Neuronal stem cell (in vitro differentiated cells): ENCODE results near the gene CYP2W1.
A peak's percentile ranks its signal among the peaks of the same experiment; 100 is the strongest.

Experiments
- DNase-seq: peaks from one replicate; pipeline ENCODE4 v3.0.0-alpha.2; 2013; ENCODE audit warnings: low spot score
- H2AFZ ChIP-seq: one replicate; pipeline ENCODE4 v1.6.1; 2013; ENCODE audit warnings: mild to moderate bottlenecking, low read length, inconsistent platforms
- H2AK5ac ChIP-seq: 2 replicates; pipeline ENCODE4 v1.6.1; 2013; ENCODE audit warnings: low read depth, mild to moderate bottlenecking, inconsistent platforms, low read length, moderate library complexity, mixed read lengths
- H2BK120ac ChIP-seq: 2 replicates; pipeline ENCODE4 v1.6.1; 2013; ENCODE audit warnings: low read depth, mild to moderate bottlenecking, inconsistent platforms, low read length, moderate library complexity, mixed read lengths
- H2BK12ac ChIP-seq: one replicate; pipeline ENCODE4 v1.6.1; 2013; ENCODE audit warnings: low read length, inconsistent platforms
- H2BK15ac ChIP-seq: 2 replicates; pipeline ENCODE4 v1.6.1; 2013; ENCODE audit warnings: mild to moderate bottlenecking, low read length, inconsistent platforms, mixed read lengths
- H2BK5ac ChIP-seq: one replicate; pipeline ENCODE4 v1.6.1; 2013; ENCODE audit warnings: inconsistent platforms, mild to moderate bottlenecking, low read length, moderate library complexity
- H3K14ac ChIP-seq: one replicate; pipeline ENCODE4 v1.6.1; 2013; ENCODE audit warnings: low read length, inconsistent platforms
- H3K18ac ChIP-seq: 2 replicates; pipeline ENCODE4 v1.6.1; 2013; ENCODE audit warnings: low read length, inconsistent platforms
- H3K23ac ChIP-seq: 2 replicates; pipeline ENCODE4 v1.6.1; 2013; ENCODE audit warnings: low read depth, mild to moderate bottlenecking, mixed read lengths, low read length, inconsistent platforms; ENCODE audit not compliant: poor library complexity
- H3K27ac ChIP-seq: replicated peaks from 3 replicates; pipeline ENCODE4 v1.5.1; 2013; ENCODE audit warnings: low read length, inconsistent platforms
- H3K27me3 ChIP-seq, 3 experiments: 2 replicates each; pipeline ENCODE4 v1.6.1; 2013; ENCODE audit warnings: low read length in 3 of 3, mild to moderate bottlenecking in 2 of 3, inconsistent platforms in 1 of 3, low read depth in 1 of 3, mixed read lengths in 1 of 3, moderate library complexity in 1 of 3; ENCODE audit not compliant: control insufficient read depth in 3 of 3, insufficient read depth in 3 of 3
- H3K36me3 ChIP-seq, 2 donors: replicated peaks in 1 of 2; 2 replicates each; pipeline ENCODE4 v1.6.1; 2013; ENCODE audit warnings: low read length in 2 of 2; ENCODE audit not compliant: control insufficient read depth in 2 of 2, insufficient read depth in 2 of 2
- H3K4ac ChIP-seq: 2 replicates; pipeline ENCODE4 v1.6.1; 2013; ENCODE audit warnings: inconsistent platforms, mild to moderate bottlenecking, low read length, moderate library complexity
- H3K4me1 ChIP-seq, 2 donors: 1 replicate in 1 of 2; 2 replicates in 1 of 2; pipeline ENCODE4 v1.6.1; 2013; ENCODE audit warnings: low read length in 2 of 2, low read depth in 1 of 2; ENCODE audit not compliant: control insufficient read depth in 2 of 2, insufficient read depth in 1 of 2
- H3K4me2 ChIP-seq: one replicate; pipeline ENCODE4 v1.6.1; 2013; ENCODE audit warnings: mild to moderate bottlenecking, low read length, inconsistent platforms; ENCODE audit not compliant: insufficient read depth, poor library complexity, severe bottlenecking
- H3K4me3 ChIP-seq, 2 donors: 2 replicates each; pipeline ENCODE4 v1.5.1; 2013; ENCODE audit warnings: low read length in 2 of 2, mild to moderate bottlenecking in 2 of 2, inconsistent platforms in 1 of 2, moderate library complexity in 1 of 2
- H3K79me1 ChIP-seq: one replicate; pipeline ENCODE4 v1.6.1; 2013; ENCODE audit warnings: low read depth, mild to moderate bottlenecking, inconsistent platforms, low read length, moderate library complexity
- H3K9ac ChIP-seq: one replicate; pipeline ENCODE4 v1.6.1; 2013; ENCODE audit warnings: mild to moderate bottlenecking, low read depth, low read length, inconsistent platforms; ENCODE audit not compliant: poor library complexity
- H3K9me3 ChIP-seq, 2 donors: replicated peaks in 1 of 2; 2 replicates each; pipeline versions ENCODE3 to v1.6.1; 2013; ENCODE audit warnings: low read length in 2 of 2, mild to moderate bottlenecking in 2 of 2, inconsistent platforms in 1 of 2, low read depth in 1 of 2, mixed read lengths in 1 of 2, moderate library complexity in 1 of 2; ENCODE audit not compliant: control insufficient read depth in 2 of 2, insufficient read depth in 1 of 2
- H4K8ac ChIP-seq: one replicate; pipeline ENCODE4 v1.6.1; 2013; ENCODE audit warnings: low read depth, mild to moderate bottlenecking, inconsistent platforms, low read length, moderate library complexity
- H4K91ac ChIP-seq: one replicate; pipeline ENCODE4 v1.6.1; 2013; ENCODE audit warnings: low read length, low read depth, mild to moderate bottlenecking, inconsistent platforms; ENCODE audit not compliant: poor library complexity
- WGBS, 2 donors: extraction: QIAGEN DNeasy Blood & Tissue Kit; methylation state at CpG; one replicate each; pipeline ENCODE4 v1.1.7; 2013; ENCODE audit warnings: missing lambda C conversion rate in 2 of 2, mixed read lengths in 1 of 2; ENCODE audit not compliant: insufficient read length in 2 of 2, insufficient replicate concordance in 1 of 2; ENCODE audit errors: extremely low coverage in 2 of 2; 5-methylcytosine and 5-hydroxymethylcytosine counted together

The CYP2W1 gene

GRCh38 chr7:956031-956430 lies 26.9 kb upstream of the CYP2W1 start:
- Histone ChIP-seq H2BK15ac (no peak overlapping the region), H4K8ac (no peak overlapping the region)
- no peak for DNase-seq

GRCh38 chr7:957418-958220 lies 25.4 kb upstream of the CYP2W1 start:
- H2AK5ac ChIP-seq = peak overlapping the region; percentile 87
- peak overlapping the region; percentile 68 for H2AFZ ChIP-seq
- peak overlapping the region; percentile 72 for H3K18ac ChIP-seq
- H2BK15ac ChIP-seq = peak overlapping the region; percentile 27
- H4K8ac ChIP-seq = peak overlapping the region; percentile 76
- H3K27me3 ChIP-seq = peaks cover 15 to 26% (median 23%) of the 10 kb centered on the region in 3 experiments
- H3K4me1 ChIP-seq = peaks cover 0 to 10% of the 10 kb centered on the region in 2 donors
- no peak overlapping the region for H3K4me3 ChIP-seq
- no peak overlapping the region for H3K27ac ChIP-seq
- DNase-seq = no peak
- WGBS, 2 donors = no CpG with 5 or more reads among the region's 32 CpGs
- H2BK5ac ChIP-seq = peak overlapping the region; percentile 77
- no peak overlapping the region for H3K4ac ChIP-seq
- no peak overlapping the region for H3K23ac ChIP-seq
- H3K9ac ChIP-seq = no peak overlapping the region
- no peak overlapping the region for H2BK120ac ChIP-seq
- H4K91ac ChIP-seq = no peak overlapping the region
- no peaks in the 10 kb centered on the region for H3K36me3 ChIP-seq
- peaks cover 3% of the 10 kb centered on the region for H3K79me1 ChIP-seq
- H3K14ac ChIP-seq = no peak overlapping the region
- no peak overlapping the region for H3K4me2 ChIP-seq
- peaks cover 0 to 2% of the 10 kb centered on the region in 2 donors for H3K9me3 ChIP-seq
- no peak overlapping the region for H2BK12ac ChIP-seq

More at GRCh38 chr7:956031-956430, 26.9 kb upstream of the CYP2W1 start:
- no peak overlapping the region for H3K4me3 ChIP-seq
- H3K14ac ChIP-seq = no peak overlapping the region
- peaks cover 0 to 2% of the 10 kb centered on the region in 2 donors for H3K9me3 ChIP-seq
- no peak overlapping the region for H3K9ac ChIP-seq
- no peaks in the 10 kb centered on the region for H3K36me3 ChIP-seq
- no peak overlapping the region for H2AK5ac ChIP-seq
- H3K4me2 ChIP-seq = no peak overlapping the region
- peaks cover 15 to 33% (median 29%) of the 10 kb centered on the region in 3 experiments for H3K27me3 ChIP-seq
- H2BK12ac ChIP-seq = no peak overlapping the region
- H2AFZ ChIP-seq = no peak overlapping the region
- H3K27ac ChIP-seq = no peak overlapping the region
- H3K4me1 ChIP-seq = peaks cover 0 to 10% of the 10 kb centered on the region in 2 donors
- H4K91ac ChIP-seq = no peak overlapping the region
- H3K23ac ChIP-seq = no peak overlapping the region
- no peak overlapping the region for H3K4ac ChIP-seq
- no peak overlapping the region for H2BK120ac ChIP-seq
- H3K18ac ChIP-seq = no peak overlapping the region
- WGBS, 2 donors = no CpG with 5 or more reads among the region's 10 CpGs
- no peak overlapping the region for H2BK5ac ChIP-seq
- H3K79me1 ChIP-seq = no peaks in the 10 kb centered on the region

GRCh38 chr7:958221-959200 lies 24.5 kb upstream of the CYP2W1 start:
- no peak for DNase-seq
- Histone ChIP-seq H2BK120ac (no peak overlapping the region), H3K4me2 (no peak overlapping the region), H2BK15ac (no peak overlapping the region), H2AFZ (peak overlapping the region; percentile 68), H3K4me3 (no peak overlapping the region), H2BK12ac (no peak overlapping the region), H3K18ac (no peak overlapping the region), H3K9me3 (peaks cover 0 to 2% of the 10 kb centered on the region in 2 donors), H3K4me1 (peaks cover 1 to 4% of the 10 kb centered on the region in 2 donors), H3K23ac (peak overlapping the region; percentile 75), H3K79me1 (peaks cover 3% of the 10 kb centered on the region), H3K9ac (no peak overlapping the region), H3K27me3 (peaks cover 9 to 17% (median 14%) of the 10 kb centered on the region in 3 experiments), H4K8ac (no peak overlapping the region), H2BK5ac (peak overlapping the region; percentile 44), H4K91ac (no peak overlapping the region), H2AK5ac (peak overlapping the region; percentile 15), H3K36me3 (no peaks in the 10 kb centered on the region), H3K27ac (no peak overlapping the region), H3K14ac (no peak overlapping the region), H3K4ac (no peak overlapping the region)
- WGBS, 2 donors = no CpG with 5 or more reads among the region's 36 CpGs
